DMS79 (cell line): Measurements from ENCODE around the gene RALGPS1.

ENCODE experiments used
- DNase-seq: peaks from one replicate; lab custom pipeline; 2025; lab: John Stamatoyannopoulos, UW

The RALGPS1 gene

DNA sequence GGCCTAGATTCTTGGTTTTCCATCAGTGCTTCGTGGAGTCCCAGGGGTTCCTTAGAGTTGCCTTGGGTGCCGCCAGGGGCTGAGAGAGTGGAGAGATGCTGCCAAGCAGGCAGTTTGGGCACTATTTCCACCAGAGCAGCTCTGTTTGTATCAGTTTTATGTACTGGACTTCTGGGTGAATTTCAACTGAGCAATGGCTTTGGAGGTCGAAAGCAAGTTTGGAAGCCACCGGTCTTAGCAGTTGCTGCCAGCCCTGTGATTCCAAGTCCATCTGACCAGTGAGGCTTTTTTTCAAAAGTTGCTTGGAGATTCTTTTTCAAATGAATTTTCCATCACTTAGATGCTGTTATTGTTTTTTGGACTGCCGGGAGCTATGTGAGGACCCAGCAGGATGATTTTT, 139.4 kb downstream of the RALGPS1 start:
- no peak for DNase-seq

DNA sequence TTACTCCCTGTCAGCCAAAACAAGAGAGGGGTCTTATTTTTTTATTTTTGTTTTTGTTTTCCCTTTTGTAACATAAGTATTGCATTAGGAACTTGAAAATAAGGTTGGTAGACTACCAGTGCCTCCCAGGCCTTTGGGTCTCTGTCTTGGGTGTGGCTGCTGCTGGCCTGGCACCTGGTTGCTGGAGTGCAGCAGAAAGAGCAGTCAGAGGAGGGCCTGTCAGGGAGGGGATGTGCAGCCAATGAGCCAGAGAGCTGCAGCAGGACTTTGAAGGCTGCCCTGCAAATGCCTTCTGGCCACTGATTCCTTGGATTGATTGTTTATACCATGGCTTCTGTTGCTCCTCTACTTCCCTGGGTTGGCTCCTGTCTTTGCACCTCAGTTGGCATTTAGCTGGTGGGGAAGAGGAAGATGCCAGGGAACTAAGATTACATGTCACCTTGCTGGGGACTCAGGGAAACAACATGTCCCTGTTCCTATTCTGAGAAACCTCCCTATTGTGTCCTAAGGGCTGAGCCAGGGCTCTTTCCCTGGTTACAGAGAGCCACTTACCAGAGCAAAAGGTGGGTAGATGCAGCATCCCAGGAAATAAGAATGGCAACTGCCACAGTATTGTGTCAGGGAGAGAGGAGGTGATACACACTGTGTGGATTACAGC, 141.3 kb downstream of the RALGPS1 start:
- no peak for DNase-seq

DNA sequence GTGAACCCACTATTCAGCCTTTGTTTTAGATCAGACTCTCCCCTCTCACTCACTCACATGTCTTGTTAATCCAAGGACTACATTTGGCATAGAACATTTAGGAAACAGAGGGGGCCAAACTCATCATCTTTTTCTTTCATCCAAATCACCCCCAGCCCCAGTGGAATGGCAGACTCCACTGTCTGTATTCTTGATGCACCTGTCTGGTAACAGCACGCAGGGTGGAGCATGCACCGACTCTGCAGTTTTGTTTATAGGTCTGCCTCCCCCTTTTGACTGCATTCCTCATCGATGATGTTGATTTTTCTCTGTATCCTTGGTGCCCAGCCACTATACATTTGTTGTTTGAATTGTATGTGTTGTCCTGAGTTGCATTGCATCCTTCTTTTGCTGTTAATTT, 141.9 kb downstream of the RALGPS1 start:
- no peak for DNase-seq

DNA sequence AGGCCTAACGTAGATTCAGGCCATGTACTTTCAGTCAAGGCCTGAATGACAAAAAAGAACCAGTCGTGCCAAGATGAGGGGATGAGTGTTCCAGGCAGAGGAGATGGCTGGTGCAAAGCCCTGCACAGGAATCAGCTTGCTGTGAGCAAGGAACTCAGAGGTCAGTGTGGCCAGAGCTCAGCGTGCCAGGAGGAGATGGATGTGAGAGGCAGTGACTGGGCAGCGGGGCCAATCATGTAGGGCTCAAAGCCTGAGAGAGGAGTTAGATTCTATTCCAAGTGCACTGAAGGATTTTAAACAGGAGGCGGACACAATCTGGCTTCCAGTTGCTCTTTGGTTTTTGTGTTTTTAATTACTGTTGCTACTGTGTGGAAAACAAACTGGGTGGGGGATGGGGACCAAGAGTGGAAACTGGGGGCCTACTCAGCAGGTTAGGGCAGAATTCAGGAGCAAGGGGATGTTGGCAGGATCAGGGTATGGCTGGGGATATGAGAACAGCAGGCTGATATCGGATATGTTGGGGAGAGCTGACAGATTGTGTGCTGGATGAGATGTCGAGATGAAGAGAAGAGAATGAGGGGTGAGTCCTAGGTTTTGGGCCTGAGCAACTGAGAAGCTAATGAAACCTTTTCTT, 143.5 kb downstream of the RALGPS1 start:
- DNase-seq, result no peak

DNA sequence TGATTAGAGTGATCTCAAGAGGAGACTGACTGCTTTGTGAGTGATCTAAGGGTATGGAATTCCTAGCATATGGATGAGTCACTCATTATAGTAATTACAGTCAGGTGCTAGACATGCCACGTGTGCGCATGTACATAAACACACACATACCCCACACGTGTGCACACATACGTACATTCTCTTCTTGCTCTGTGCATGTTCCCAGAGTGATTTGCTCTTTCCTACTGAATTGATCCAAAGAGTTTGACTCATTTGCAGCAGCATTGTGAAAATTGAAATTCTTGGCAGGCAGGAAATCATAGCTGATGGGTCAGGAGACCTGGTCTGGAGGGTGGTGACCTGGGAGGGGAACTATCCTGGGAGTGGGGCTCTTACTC, 144.1 kb downstream of the RALGPS1 start:
- DNase-seq, result no peak

DNA sequence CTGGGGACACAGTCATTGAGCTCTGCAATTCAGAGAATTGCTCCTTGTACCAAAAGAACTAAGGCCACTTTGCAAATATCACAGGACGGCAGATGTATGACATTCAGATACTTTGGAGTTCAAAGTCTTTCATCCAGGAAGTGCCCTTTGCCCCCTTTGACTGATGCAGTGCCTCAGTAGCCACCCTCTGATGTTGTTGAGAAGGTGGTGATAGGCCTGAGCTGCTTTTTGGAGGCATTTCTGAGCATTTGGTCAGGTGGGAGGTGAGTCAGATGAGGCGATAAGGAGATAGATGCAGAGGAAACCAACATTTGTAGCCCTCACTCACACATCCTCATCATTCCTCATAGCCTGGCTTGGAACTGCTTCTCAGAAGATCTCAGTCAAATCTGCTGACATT, 144.4 kb downstream of the RALGPS1 start:
- no peak for DNase-seq

DNA sequence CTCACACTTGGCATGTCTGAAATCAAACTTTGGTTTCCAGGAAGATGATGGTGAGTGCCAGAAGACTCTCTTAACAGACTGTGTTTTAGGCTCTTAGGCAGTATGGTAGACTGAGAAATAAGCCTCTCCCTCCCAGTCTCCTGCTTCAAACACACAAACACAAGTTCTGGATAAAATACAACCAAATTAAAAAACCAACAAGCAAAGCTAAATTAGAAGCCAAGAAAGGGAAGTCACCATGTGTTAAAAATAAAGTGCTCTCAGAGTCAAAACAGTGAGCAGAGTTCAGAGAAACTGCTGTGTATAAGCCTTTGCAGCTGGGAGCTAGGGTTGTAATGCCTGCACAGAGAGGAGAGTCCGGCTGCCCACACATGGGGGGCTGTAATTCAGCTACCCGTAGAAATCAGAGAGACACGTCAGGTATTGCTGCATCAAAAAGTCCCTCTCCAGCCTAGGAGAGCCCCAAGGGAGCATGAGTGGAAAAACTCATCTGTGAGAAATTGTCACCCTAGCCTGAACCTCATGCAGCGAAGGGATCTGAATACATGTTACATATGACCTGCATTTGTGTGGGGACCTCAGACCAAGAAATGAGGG, 145.3 kb downstream of the RALGPS1 start:
- no peak for DNase-seq

DNA sequence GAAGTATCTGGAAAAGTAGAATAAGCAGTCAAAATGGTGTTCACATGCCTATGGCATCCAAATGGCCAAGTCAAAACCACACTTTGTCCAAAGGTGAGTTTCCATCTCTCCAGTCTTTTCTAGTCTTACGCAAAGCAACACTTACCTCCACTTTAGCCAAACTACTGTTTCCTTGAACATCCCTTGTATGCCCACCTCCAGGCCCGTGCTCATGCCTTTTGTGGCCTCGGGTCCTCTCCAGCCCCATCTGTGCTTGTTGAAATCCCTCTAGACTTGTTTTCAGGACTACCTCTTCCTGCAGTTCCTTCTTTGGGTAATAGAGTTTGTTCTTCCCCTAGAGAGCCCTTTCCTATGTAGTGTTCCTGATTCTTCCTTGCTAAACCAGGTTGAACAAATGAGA, 146.8 kb downstream of the RALGPS1 start:
- no peak for DNase-seq

DNA sequence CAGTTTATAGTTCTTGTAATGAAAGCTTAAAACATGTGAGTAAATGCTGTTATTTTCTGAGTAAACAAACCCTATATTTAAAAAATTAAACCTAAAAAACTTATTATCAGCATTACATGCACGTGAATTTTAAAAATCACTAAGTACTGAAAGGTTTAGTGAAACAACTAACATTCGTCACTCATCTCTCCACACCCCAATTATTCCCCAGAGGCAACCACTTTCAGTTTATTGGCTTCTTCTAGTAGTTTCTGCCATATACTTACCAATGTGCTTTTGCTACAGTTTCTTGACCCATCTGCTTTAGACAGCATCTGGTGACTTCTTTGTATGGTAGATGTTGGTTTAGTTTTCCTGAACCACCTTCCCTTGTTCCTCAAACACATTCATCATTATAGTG, 149.8 kb downstream of the RALGPS1 start:
- DNase-seq, result no peak

DNA sequence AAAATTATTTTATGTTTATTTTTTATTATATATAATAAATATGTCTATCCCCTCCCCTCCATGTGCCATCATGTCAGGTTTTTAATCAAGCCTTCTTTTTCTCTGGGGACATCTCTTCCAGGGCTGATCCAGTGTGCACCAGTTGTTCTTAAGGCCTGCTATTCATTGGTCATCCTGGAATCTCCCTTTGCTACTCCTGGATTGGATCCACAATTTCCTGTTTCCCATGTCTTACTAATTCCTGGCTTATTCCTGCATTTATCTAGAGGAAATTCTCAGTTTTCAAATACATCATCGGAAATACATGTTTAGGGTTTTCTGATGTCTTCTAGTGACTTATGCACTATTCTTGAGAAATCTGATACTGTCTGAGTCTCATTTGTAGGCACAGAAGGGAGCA, 151.0 kb downstream of the RALGPS1 start:
- no peak for DNase-seq

DNA sequence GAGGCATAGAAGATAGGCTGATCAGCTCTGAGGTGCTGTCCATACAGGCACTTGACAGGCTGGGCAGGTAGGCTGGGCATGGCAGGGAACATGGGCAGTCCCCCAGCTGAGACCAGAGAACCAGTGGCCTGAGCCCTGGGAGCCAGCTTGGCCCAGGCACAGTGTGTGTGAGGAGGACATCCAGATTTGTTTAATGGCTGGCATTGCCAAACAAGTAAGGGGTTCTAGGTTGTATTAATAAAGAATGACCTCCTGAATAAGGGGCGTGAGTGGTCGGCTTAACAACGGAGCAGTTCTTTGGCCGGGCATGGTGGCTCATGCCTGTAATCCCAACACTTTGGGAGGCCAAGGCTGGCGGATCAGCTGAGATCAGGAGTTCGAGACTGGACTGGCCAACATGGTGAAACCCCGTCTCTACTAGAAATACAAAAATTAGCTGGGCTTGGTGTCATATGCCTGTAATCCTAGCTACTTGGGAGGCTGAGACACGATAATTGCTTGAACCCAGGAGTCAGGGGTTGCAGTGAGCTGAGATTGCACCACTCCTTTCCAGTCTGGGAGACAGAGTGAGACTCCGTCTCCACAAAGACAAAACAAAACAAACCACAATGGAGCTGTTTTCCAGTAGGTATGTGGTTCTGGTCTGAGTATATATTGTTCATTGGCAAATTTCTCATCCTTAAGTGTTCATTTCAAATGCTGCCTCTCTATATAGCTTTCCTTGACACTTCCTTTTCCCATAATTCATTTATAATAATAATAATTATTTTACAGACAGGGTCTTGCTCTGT, 151.7 kb downstream of the RALGPS1 start:
- no peak for DNase-seq

DNA sequence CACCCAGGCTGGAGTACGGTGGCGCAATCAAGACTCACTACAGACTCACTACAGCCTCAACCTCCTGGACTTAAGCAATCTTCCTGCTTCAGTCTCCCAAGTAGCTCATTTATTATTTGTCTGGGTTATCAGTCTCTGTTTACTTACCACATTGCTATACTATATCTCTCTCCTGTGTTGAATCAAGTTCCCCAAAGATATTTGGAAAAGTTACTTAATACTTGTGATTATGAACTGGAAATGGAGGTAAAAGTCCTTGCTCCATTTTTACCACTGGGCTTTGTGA, 152.2 kb downstream of the RALGPS1 start:
- no peak for DNase-seq

DNA sequence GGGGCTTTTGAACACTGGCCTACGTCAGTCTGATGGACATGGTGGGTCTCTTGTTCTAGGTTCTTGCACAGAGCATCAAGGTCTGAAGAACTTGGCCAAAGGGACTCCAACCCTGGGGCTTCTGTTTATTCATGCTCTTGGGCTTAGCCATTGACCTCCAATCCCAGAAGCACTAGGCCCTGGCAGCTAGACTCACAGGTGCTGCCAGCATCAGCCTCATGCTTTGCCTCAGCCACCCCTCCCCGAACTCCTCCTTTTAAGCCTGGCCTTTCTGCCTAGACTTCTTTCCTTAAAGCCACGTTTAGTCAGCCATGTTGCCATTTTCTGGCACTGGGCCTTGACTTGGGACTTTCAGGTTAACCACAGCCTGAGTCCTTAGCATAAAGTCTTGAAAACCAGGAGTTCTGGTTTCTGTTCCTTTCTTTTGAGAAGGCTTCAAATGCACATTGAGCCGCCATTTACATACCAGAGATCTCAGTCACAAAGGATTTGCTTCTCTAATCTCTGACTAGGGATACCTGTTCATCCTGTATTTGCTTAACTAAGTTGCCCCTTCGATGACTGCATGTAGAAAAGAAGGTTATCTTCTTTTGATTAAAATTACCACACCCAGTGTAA, 153.1 kb downstream of the RALGPS1 start:
- no peak for DNase-seq

DNA sequence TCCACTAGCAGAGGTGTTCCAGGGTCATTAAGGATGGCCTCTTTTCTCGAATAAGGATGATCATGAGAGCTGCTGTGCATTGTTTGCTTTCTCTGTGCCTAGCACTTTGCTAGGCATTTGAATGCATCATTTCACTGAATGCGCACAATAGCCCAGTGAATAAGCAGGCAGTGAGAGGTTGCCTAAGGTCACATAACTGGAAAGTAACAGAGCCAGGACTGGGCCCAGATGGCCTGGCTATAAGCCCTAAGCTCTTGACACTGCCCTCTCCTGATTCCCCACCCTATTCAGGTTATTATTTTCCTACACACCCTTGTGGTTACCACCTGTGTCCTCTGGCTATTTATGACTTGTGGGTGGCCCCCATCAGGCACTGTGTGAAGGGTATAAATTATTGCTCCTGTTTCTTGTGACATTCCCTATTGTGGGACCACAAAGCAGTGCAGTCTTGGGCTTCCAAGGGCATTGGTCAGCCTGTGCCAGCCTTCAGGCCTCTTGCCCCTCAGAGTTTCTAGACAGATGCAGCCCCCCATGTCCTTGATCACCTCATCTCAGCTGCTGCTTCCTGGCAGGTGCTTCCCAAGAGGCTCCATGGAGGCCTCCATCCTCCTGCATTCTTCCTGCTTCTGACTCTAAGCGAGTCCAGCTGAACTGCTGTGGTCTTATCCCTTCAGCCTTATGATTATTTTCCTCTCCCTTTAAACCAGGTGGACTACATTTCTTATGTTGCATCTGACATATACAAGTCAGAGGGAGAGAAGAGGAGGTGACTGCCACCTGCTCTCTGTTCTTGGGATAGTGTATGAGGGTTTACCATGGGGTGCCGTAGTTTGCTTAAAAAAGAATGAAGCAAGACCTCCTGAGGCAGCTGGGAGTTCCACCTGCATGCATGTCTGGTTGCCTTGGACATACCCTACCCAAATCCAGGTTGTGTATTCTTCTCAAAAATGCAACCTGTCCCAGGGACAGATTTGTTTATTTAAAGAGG, 160.3 kb downstream of the RALGPS1 start:
- no peak for DNase-seq

DNA sequence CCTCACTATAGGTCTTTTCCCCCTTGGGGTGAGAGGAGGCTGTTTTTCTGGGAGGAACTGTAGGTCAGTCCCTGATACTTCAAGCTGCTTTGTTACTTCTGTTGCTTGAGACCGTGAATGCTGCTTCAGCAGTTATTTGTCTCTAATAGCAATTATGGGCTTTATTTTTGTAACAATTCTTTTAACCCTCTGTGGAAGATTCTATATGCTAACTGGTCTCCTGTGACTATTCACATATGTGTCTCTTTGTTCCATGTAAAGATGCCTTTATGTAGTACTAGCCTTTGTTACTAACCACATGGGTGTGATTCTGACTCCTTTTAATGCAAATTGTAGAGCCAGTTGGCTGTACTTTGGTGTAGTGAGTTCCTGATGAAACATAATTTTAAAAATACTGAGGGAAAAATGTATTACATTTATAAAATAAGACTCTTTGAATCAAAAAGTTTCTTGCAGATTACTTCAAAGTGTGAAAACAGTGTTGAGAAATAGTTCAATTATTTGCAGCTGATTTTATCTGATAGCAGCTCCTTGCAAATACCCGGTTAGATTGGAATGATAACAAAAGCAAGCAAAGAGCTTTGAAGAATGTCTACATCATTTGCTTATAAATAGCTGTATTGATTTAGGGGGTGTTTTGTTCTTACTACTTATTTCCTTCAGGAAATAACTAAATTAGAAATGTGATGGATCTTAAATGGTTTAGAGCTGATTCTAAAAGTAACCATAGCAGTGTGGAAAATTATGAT, 161.2 kb downstream of the RALGPS1 start:
- no peak for DNase-seq

DNA sequence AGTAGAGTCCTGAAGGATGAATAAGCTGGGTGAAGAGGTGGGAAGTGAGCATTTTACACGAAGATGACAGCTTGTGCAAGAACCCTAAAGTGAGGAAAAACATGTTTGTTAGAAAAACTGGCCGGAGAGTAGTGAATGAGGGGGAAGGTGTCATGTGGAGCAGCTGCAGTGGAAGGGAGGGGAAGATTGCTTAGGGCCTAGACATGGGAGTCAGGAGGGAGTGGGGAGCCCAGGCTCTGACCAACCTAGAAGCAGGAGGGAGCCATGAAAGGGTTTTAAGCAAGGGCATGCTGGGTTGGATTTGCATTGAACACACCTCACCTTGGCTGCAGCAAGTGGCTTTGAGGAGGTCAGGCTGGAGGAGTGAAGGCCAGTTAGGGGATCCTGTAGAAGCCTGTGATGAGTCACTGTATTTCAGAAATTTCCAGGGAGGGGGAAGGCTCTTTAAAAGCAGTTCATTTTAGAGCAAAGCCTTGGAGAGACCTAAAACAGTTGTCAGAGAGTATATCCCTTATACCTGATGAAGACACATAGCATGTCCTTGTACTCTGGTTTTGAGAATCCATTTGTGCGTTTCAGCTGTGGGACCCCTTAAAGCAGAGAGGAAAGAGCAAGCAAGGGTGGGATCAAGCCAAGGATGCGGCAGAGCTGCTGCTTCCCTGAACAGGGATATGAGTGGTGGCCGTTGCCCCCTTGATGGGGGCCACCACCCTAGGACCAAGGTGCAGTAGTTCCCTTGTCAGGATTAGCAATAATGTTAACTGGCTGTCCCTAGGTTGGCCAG, 162.5 kb downstream of the RALGPS1 start:
- no peak for DNase-seq

DNA sequence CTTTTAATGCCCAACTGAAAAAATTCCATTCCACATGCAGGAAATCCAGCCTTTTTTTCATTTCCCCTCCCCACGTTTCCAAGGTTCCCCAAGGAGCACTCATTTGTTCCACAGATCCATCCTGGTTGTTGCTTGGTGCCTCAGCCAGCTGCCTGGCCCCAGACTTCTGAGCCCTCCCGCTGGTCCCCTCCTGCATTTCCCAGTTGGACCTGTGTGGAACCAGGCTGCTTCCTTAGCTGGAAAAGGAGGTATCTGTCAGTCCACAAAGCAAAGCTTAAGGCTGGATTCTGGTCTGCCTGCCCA, 163.0 kb downstream of the RALGPS1 start:
- no peak for DNase-seq

DNA sequence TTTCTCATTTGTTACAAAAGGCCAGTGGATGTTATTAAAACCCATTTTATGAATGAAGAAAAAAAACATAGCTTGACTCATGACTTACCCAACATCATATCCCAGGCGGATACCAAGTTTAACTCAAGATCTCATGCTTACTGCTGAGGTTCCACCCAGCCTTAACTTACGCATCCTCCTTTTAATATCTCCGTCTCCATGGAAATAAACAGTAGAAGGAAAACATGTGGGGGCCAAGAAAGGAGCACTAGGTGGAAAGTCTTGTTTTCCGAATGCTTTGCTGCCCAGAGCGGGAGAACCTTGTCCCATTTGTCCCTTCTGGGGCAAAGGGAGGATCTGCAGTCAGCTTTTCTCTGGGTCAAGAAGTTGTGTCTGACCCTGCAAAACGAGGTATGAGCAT, 163.8 kb downstream of the RALGPS1 start:
- no peak for DNase-seq

DNA sequence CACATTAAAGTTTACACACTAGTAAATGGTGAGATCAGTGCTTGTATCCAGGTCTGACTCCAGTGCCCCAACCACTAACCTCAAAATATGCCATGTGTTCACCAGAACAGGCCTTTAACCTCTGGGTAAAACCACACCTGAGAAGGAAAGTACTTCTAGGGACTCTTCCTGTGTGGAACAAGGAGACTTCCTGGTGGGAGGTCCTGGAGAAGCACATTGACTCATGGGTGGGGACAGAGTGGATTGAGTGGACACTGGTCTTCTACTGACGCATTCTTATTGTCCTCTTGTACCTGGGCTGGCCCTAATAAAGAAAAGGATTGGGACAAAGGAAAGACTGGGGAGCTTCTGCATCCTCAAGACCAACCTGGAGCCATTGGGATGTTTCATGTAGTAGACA, 164.4 kb downstream of the RALGPS1 start:
- DNase-seq, result no peak

DNA sequence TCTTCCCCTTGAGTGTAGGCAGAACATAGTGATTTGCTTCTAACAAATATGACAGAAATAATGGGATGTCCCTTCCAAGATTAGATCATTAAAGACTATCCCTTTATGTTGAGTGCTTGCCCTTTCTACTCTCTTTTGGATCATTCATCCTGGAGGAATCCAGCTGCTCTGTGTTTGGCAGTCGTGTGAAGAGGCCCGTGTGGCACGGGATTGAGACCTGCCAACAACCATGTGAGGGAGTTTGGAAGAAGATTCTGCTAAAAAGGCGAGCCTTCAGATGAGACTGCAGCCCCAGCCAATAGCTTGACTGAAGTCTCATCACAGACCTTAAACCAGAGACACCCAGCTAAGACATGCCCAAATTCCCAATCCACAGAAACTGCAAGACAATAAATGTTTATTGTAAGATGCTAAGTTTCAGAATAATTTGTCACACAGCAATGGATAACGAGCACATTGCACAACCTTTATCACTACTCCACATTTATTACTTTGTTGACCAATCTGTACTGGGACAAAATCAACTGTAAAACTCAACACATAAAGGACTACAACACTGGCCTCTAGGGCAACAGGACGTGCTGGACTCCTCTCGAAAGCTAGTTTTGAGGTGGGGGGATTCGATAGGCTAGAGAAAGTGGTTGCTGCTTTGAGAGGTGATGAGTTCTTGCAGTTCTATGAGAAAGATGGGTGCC, 165.0 kb downstream of the RALGPS1 start:
- DNase-seq, result no peak
